ENCODE measurements around the gene CENPE.

The CENPE gene

DNA sequence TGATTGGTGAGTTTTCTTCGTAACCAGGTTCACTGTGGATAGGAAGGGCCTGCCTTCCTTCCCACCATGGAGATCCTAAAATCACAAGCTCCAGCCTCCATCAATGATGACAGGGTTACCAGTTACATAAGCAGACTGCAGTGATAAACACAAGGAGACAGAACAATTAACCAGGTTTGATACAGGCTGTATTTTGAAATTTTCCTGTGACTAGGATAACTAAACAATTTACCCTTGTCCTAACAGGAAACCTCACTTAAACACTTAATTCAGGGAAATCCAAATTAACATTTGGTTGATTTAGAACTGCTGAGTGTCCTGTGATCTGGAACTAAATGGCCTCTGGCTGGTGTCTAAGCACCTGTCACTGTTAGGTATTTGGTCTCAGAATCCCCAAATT lies 118.5 kb downstream of the CENPE start:
- Histone ChIP-seq H3K36me3 (ENCODE audit: control insufficient read depth in 2 of 2, insufficient read depth in 2 of 2, low read length in 2 of 2) (peaks cover 10 to 11% of the 10 kb centered on the region in 2 donors), H3K9me3 (ENCODE audit: control insufficient read depth in 2 of 2, low read length in 2 of 2) (no peaks in the 10 kb centered on the region), H3K4me3 (ENCODE audit: low read length in 2 of 2) (no peak overlapping the region), H3K27me3 (ENCODE audit: control insufficient read depth in 1 of 2, insufficient read depth in 2 of 2, low read length in 2 of 2) (no peaks in the 10 kb centered on the region), H3K27ac (ENCODE audit: low read length) (no peak overlapping the region), H3K4me1 (ENCODE audit: control insufficient read depth, insufficient read depth, low read length) (peaks cover 7% of the 10 kb centered on the region), H3K9ac (ENCODE audit: low read length in 2 of 2) (no peak overlapping the region)

DNA sequence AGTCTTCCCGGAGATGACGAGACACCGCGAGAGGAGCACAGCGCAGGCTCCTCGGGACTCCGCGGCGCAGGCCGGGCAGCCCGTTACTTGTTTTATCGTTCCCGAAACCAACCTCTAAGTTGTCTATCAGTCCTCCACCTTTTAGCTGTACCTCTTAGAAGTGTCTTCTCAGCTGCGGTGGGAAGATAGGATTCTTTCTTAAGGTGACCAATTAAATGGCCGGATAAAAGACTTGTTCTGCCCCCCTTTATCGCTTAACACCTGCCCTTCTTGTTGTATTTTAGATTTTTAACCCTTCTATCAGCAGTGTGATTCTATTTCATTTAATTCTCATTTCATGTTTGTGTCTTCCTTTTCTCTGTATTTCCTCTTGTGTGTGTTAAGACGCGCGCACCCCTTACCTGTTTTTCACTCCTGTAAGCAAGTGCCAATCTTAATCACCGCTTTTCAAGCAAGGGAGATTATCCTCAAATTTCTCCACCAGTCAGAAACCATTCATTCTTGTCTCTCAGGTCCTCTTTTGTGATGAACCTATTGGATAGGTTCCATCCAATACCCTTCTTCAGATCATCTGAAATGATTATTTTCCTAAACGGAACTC lies 121.3 kb downstream of the CENPE start, which contains the start of gene SLC9B2:
Gene SLC9B2 (minus strand): TSS at position 15 of the 601 bp plus-strand sequence. CDS start 9,211 bp downstream, outside the sequence.
- Histone ChIP-seq H3K9me3 (ENCODE audit: control insufficient read depth in 2 of 2, low read length in 2 of 2) (no peaks in the 10 kb centered on the region), H3K27ac (ENCODE audit: low read length) (peak within 1 kb of the TSS; percentile 74), H3K36me3 (ENCODE audit: control insufficient read depth in 2 of 2, insufficient read depth in 2 of 2, low read length in 2 of 2) (peaks cover 7 to 9% of the 10 kb centered on the region in 2 donors), H3K9ac (ENCODE audit: low read length in 2 of 2) (peak within 1 kb of the TSS; percentile 89 to 95), H3K27me3 (ENCODE audit: control insufficient read depth in 1 of 2, insufficient read depth in 2 of 2, low read length in 2 of 2) (no peaks in the 10 kb centered on the region), H3K4me1 (ENCODE audit: control insufficient read depth, insufficient read depth, low read length) (peaks cover 7% of the 10 kb centered on the region), H3K4me3 (ENCODE audit: low read length in 2 of 2) (peak within 1 kb of the TSS; percentile 81 to 91)

DNA sequence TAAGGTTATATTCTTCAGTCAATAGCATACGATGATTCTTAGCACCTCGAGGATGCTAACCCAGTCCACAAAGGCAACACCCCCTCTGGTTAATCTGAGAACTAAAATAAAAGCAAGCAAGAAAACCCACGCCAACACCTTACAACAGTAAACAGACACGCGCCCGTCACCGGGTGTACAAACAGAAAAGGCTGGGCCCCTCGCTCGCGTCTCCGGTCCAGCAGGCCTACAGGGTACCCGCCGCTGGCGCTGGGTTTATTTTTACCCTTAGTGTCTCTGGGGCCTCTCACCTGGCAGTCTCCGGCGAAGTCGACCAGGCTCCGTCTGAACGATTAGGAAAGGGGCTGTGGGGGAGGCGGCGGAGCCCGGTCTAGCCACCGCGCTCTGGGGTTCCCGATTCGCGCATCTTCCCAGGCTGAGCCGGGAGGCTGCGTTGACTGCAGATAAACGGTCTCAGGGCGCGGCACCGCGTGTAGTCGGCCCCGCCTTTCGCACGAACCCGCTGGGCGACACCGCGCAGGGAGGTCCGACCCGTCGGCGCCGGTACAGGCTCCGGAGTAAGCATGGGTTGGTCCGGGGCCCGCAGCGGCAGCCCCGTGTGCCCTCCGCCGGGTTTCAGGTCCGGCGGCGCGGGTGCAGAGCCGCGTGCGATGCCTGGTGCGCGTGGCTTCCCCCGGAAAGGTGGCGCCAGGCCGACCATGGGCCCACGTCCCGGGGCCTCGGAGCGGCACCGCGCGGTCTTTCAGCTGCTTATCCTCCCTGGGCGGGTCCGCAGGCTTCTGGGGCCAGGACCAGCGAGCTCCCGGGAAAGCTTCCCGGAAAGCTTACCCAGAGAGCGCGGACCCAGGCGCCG lies 122.0 kb downstream of the CENPE start:
- Histone ChIP-seq H3K36me3 (ENCODE audit: control insufficient read depth in 2 of 2, insufficient read depth in 2 of 2, low read length in 2 of 2) (peaks cover 6 to 7% of the 10 kb centered on the region in 2 donors), H3K4me1 (ENCODE audit: control insufficient read depth, insufficient read depth, low read length) (peaks cover 7% of the 10 kb centered on the region), H3K27me3 (ENCODE audit: control insufficient read depth in 1 of 2, insufficient read depth in 2 of 2, low read length in 2 of 2) (no peaks in the 10 kb centered on the region), H3K9ac (ENCODE audit: low read length in 2 of 2) (peak overlapping the region; percentile 89 to 95), H3K4me3 (ENCODE audit: low read length in 2 of 2) (peak overlapping the region; percentile 81 to 91), H3K9me3 (ENCODE audit: control insufficient read depth in 2 of 2, low read length in 2 of 2) (no peaks in the 10 kb centered on the region), H3K27ac (ENCODE audit: low read length) (peak overlapping the region; percentile 74)

DNA sequence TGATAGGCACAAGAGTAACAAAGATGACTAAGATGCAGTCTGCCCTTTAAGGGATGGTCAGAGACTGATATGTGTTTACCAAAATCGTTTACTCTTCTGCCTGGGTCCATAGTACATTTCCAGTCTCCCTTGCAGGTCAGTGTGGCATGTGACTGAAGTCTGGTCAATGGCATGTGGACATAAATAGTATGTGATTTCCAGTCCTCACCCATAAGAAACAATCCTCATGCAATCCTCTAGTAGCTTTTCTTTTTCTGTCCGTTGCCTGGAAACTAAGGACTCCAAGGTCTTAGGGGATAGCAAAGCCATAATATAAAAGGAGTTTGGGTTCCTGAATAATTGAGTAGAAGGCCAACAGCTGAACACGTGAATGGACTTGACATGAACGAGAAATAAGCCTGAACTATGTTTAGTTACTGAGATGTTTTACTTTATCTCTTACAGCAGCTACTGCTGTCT lies 122.7 kb downstream of the CENPE start:
- Histone ChIP-seq H3K9me3 (ENCODE audit: control insufficient read depth in 2 of 2, low read length in 2 of 2) (no peaks in the 10 kb centered on the region), H3K27me3 (ENCODE audit: control insufficient read depth in 1 of 2, insufficient read depth in 2 of 2, low read length in 2 of 2) (no peaks in the 10 kb centered on the region), H3K27ac (ENCODE audit: low read length) (peak overlapping the region; percentile 74), H3K9ac (ENCODE audit: low read length in 2 of 2) (peak overlapping the region; percentile 89 to 95), H3K4me1 (ENCODE audit: control insufficient read depth, insufficient read depth, low read length) (peaks cover 7% of the 10 kb centered on the region), H3K4me3 (ENCODE audit: low read length in 2 of 2) (peak overlapping the region; percentile 81 to 91), H3K36me3 (ENCODE audit: control insufficient read depth in 2 of 2, insufficient read depth in 2 of 2, low read length in 2 of 2) (peaks cover 4 to 6% of the 10 kb centered on the region in 2 donors)

DNA sequence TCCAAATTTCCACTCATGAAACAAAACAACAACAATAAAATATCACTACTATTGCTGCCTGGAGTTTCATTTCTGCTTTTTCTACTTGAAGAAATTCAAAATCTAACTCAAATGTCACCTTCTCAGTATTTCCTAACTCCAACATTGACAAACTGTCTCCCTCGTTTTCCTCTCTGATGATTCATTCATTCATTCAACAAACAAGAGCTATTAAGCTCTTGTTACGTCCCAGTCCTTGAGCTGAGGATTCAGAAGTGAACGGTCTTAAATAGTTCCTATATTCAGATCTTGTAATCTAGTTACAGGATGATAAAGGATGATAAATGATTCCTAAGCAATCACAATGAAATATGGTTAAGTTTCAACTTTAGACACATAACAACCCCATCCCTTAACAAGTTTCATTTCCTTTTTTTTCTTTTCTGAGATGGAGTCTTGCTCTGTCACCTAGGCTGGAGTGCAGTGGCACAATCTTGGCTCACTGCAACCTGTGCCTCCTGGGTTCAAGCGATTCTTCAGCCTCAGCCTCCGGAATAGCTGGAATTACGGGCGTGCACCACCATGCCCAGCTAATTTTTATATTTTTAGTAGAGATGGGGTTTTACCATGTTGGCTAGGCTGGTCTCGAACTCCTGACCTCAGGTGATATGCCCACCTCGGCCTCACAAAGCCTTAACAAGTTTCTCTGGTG lies 123.3 kb downstream of the CENPE start:
- Histone ChIP-seq H3K9ac (ENCODE audit: low read length in 2 of 2) (peak overlapping the region in 1 of 2 donors; percentile 95), H3K4me3 (ENCODE audit: low read length in 2 of 2) (peak overlapping the region; percentile 81 to 91), H3K9me3 (ENCODE audit: control insufficient read depth in 2 of 2, low read length in 2 of 2) (no peaks in the 10 kb centered on the region), H3K27ac (ENCODE audit: low read length) (no peak overlapping the region), H3K4me1 (ENCODE audit: control insufficient read depth, insufficient read depth, low read length) (peaks cover 7% of the 10 kb centered on the region), H3K36me3 (ENCODE audit: control insufficient read depth in 2 of 2, insufficient read depth in 2 of 2, low read length in 2 of 2) (peaks cover 4 to 5% of the 10 kb centered on the region in 2 donors), H3K27me3 (ENCODE audit: control insufficient read depth in 1 of 2, insufficient read depth in 2 of 2, low read length in 2 of 2) (no peaks in the 10 kb centered on the region)

DNA sequence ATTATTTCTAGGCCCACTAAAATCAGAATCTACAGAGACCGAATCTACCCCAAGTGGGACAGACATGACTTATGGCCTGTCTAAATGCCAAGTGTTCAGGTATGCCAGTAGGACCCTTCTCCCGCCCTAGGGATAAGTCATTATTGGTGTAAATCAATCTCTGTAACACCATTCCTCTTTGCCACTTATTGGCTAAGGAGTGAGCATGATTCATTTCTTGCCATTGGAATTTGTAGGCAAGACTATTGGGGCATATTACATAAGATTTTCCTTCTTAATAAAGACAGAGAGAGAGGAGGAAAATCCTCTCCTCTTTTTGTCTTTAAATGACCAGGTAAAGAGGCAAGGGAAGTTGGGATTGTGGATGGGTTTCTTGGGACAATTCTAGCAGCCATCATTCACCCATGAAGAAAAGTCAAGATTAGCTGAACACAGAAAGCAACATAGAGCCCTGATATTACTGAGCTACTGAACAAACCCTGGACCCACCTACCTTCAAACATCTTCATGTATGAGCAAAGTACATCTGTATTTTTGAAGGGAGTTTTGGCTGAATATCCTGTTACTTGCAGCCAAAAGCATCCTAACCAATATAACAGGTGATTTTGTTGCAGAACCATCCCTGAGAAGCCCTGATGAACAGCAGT lies 124.2 kb downstream of the CENPE start:
- Histone ChIP-seq H3K4me3 (ENCODE audit: low read length in 2 of 2) (no peak overlapping the region), H3K9me3 (ENCODE audit: control insufficient read depth in 2 of 2, low read length in 2 of 2) (no peaks in the 10 kb centered on the region), H3K9ac (ENCODE audit: low read length in 2 of 2) (no peak overlapping the region), H3K27ac (ENCODE audit: low read length) (no peak overlapping the region), H3K27me3 (ENCODE audit: control insufficient read depth in 1 of 2, insufficient read depth in 2 of 2, low read length in 2 of 2) (no peaks in the 10 kb centered on the region), H3K36me3 (ENCODE audit: control insufficient read depth in 2 of 2, insufficient read depth in 2 of 2, low read length in 2 of 2) (no peaks in the 10 kb centered on the region), H3K4me1 (ENCODE audit: control insufficient read depth, insufficient read depth, low read length) (peaks cover 7% of the 10 kb centered on the region)

DNA sequence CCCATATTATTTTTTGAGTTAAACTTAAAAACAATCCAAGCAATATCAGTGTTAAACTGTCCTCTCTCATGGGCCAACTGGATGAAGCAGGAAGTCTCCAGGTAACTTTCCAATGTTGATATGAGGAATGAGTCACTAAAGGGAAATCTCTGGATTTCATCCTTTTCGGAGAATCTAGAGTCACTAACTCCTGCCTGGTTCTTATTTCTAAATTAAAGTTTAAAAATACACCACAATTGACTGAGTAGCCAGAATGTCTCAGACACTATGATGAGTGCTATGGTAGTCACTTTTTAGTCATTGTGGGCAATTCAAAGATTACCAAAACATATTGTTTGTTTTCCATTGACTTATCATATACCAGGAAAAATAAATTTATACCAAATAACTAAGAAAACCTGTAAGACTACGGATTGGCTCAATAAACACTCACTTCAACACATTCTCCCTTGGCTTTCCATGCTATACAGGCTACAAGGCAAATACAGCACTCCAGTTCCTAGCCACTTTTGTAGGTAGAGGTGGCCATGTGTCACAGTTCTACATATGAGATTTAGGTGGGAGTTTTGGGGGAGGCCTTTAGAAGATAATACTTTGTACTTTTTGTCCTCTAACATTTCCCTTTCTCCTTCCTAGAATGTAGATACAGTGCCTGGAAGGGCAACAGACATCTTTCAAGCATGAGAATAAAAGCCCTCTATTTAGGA lies 130.1 kb downstream of the CENPE start:
- H3K36me3 ChIP-seq (ENCODE audit: control insufficient read depth in 2 of 2, insufficient read depth in 2 of 2, low read length in 2 of 2), result peaks cover 2 to 6% of the 10 kb centered on the region in 2 donors
- H3K27ac ChIP-seq (ENCODE audit: low read length), result no peak overlapping the region
- H3K9ac ChIP-seq (ENCODE audit: low read length in 2 of 2), result no peak overlapping the region
- H3K4me3 ChIP-seq (ENCODE audit: low read length in 2 of 2), result no peak overlapping the region
- H3K4me1 ChIP-seq (ENCODE audit: control insufficient read depth, insufficient read depth, low read length), result no peaks in the 10 kb centered on the region
- no peaks in the 10 kb centered on the region for H3K27me3 ChIP-seq (ENCODE audit: control insufficient read depth in 1 of 2, insufficient read depth in 2 of 2, low read length in 2 of 2)
- H3K9me3 ChIP-seq (ENCODE audit: control insufficient read depth in 2 of 2, low read length in 2 of 2), result no peaks in the 10 kb centered on the region

DNA sequence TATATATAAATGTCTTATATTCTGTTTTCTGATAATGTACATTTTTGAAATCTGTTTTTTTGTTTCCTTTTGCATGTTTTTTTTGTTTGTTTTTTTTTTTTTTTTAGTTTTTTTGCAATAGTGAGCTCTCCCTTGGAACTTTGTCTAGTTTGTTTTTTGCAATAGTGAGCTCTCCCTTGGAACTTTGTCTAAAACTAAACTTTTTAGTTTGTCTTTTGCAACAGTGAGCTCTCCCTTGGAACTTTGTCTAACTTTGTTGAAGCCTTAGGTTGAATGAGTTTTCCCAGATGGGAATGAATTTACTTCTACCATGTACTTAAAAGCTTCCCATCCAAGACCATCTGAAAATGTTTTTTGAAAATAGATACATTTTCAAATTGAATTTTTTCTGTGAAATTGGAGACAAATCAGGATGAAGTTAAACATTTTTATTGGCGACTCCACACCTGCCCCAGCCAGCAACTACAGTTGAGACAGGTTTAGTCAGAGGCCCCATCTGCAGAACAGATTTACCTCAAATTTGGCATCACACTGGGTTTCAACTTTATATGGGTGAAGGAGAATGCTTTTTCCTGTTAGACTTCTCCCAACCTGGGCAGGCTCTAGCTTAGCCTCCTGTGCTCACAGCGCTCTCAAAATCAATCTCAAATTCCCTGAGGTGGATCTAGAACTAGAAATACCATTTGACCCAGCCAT lies 137.5 kb downstream of the CENPE start:
- Histone ChIP-seq H3K4me1 (ENCODE audit: control insufficient read depth, insufficient read depth, low read length) (no peaks in the 10 kb centered on the region), H3K4me3 (ENCODE audit: low read length in 2 of 2) (no peak overlapping the region), H3K9ac (ENCODE audit: low read length in 2 of 2) (no peak overlapping the region), H3K9me3 (ENCODE audit: control insufficient read depth in 2 of 2, low read length in 2 of 2) (no peaks in the 10 kb centered on the region), H3K27me3 (ENCODE audit: control insufficient read depth in 1 of 2, insufficient read depth in 2 of 2, low read length in 2 of 2) (no peaks in the 10 kb centered on the region), H3K27ac (ENCODE audit: low read length) (no peak overlapping the region), H3K36me3 (ENCODE audit: control insufficient read depth in 2 of 2, insufficient read depth in 2 of 2, low read length in 2 of 2) (no peaks in the 10 kb centered on the region)
